MCF 10A (cell line): ENCODE results near the gene PTH1R. TPM values are rescaled to one million over a fixed set of nuclear protein-coding genes. Genes with fewer than 3 reads are reported as not detected.

ENCODE experiments used
- BruUV-seq: library from RNA; stranded (reverse); fragments of 400-500 nt; replicated peaks from 2 replicates; lab custom pipeline; 2021; lab: Mats Ljungman, UMichigan
- CTCF ChIA-PET: fragments of 300-600 bp; sonication (Branson Sonifier 250); formaldehyde crosslinking; extraction: SDS; loops from one replicate; lab custom pipeline; 2021; ENCODE audit warnings: antibody characterized with exemption, inconsistent platforms; lab: Yijun Ruan, JAX
- POLR2A ChIA-PET: fragments of 300-600, 350-650 bp; sonication (Branson Sonifier 250); formaldehyde crosslinking; extraction: SDS; loops from one replicate; lab custom pipeline; 2020; ENCODE audit warnings: antibody characterized with exemption, inconsistent platforms; lab: Yijun Ruan, JAX
- DNase-seq: peaks from one replicate; pipeline ENCODE4 v3.0.0-alpha.2; 2018; ENCODE audit not compliant: unreplicated experiment
- H3K27ac Mint-ChIP-seq: one replicate; pipeline ENCODE4 v1.8.0; 2022; ENCODE audit warnings: mild to moderate bottlenecking, low read depth, mixed read lengths; ENCODE audit not compliant: unreplicated experiment
- H3K27me3 Mint-ChIP-seq: one replicate; pipeline ENCODE4 v1.8.0; 2022; ENCODE audit warnings: mixed read lengths; ENCODE audit not compliant: insufficient read depth, unreplicated experiment
- H3K36me3 Mint-ChIP-seq: one replicate; pipeline ENCODE4 v1.8.0; 2022; ENCODE audit warnings: mild to moderate bottlenecking, moderate library complexity, mixed read lengths; ENCODE audit not compliant: insufficient read depth, unreplicated experiment
- H3K4me1 Mint-ChIP-seq: one replicate; pipeline ENCODE4 v1.8.0; 2022; ENCODE audit warnings: mixed read lengths; ENCODE audit not compliant: insufficient read depth, unreplicated experiment
- H3K4me3 Mint-ChIP-seq: one replicate; pipeline ENCODE4 v1.8.0; 2022; ENCODE audit warnings: mild to moderate bottlenecking, moderate library complexity, mixed read lengths; ENCODE audit not compliant: unreplicated experiment
- H3K9me3 Mint-ChIP-seq: one replicate; pipeline ENCODE4 v1.8.0; 2022; ENCODE audit warnings: mixed read lengths; ENCODE audit not compliant: unreplicated experiment
- CTCF ChIP-seq: fragments of 200-600 bp; IDR thresholded peaks from one replicate; pipeline ENCODE4 v1.8.0; 2022; ENCODE audit warnings: antibody characterized with exemption, mild to moderate bottlenecking; ENCODE audit not compliant: unreplicated experiment
- intact Hi-C: fragments of 100-400 bp; cut with micrococcal nuclease; formaldehyde crosslinking; loops from 2 replicates; pipeline ENCODE4 v1.14.1; 2022
- total RNA-seq: library from RNA; stranded (reverse); gene quantifications from 2 replicates; pipeline ENCODE4 v1.2.3, GENCODE V29; 2022

The PTH1R gene
- total RNA-seq, 1 experiment from 2014 or later, result not detected

- POLR2A ChIA-PET, result interaction anchor here (1.1 kb wide), 1 partner anchor 24 kb away, joined by 3 read pairs; no protein-coding TSS in a partner anchor
- CTCF ChIA-PET, result interaction anchor here (0.6 to 1.8 kb wide), 4 partner anchors 10 to 1154 kb away, joined by 3 to 6 read pairs (median 3); no protein-coding TSS in a partner anchor
- Mint-ChIP-seq H3K4me1 (no peaks in the 10 kb centered on the region), H3K27ac (no peak overlapping the region), H3K4me3 (no peak overlapping the region), H3K27me3 (peaks cover 33% of the 10 kb centered on the region), H3K9me3 (peaks cover 9% of the 10 kb centered on the region), H3K36me3 (no peaks in the 10 kb centered on the region)
- no TSS peak for BruUV-seq
- intact Hi-C loops, result loop anchor here (5.0 kb wide), 1 partner anchor 50 kb away; no protein-coding TSS in a partner anchor
- TF ChIP-seq CTCF, result no peak
- no peak for DNase-seq
Measured at GRCh38 chr3:46846624-46847542, 30.6 kb upstream of the PTH1R start.

DNA sequence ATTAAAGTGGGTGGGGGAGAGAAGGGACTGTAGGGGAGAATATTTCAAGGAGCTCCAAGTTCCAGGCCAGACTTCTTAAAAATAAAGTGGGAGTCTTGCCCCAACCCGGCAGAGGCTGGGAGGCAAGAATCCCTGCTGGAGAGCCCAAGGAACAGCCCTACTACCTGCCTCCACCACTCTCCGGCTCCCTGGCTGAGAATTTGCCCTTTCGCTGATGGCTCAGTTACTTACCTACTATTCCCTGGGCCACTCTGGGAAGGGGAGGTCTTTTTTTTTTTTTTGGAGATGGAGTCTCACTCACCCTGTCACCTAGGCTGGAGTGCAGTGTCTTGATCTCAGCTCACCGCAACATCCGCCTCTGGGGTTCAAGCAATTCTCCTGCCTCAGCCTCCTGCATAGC lies 29.8 kb upstream of the PTH1R start:
- TF ChIP-seq CTCF, result no peak
- Mint-ChIP-seq H3K9me3 (peaks cover 6% of the 10 kb centered on the region), H3K4me1 (no peaks in the 10 kb centered on the region), H3K4me3 (no peak overlapping the region), H3K36me3 (no peaks in the 10 kb centered on the region), H3K27me3 (peaks cover 24% of the 10 kb centered on the region), H3K27ac (no peak overlapping the region)
- CTCF ChIA-PET, result interaction anchor here (0.6 to 1.8 kb wide), 3 partner anchors 9 to 217 kb away, joined by 3 to 6 read pairs (median 3); no protein-coding TSS in a partner anchor
- BruUV-seq, result no TSS peak
- intact Hi-C loops, result loop anchor here (5.0 kb wide), 1 partner anchor 50 kb away; no protein-coding TSS in a partner anchor
- POLR2A ChIA-PET, result no interaction called here
- DNase-seq, result no peak

DNA sequence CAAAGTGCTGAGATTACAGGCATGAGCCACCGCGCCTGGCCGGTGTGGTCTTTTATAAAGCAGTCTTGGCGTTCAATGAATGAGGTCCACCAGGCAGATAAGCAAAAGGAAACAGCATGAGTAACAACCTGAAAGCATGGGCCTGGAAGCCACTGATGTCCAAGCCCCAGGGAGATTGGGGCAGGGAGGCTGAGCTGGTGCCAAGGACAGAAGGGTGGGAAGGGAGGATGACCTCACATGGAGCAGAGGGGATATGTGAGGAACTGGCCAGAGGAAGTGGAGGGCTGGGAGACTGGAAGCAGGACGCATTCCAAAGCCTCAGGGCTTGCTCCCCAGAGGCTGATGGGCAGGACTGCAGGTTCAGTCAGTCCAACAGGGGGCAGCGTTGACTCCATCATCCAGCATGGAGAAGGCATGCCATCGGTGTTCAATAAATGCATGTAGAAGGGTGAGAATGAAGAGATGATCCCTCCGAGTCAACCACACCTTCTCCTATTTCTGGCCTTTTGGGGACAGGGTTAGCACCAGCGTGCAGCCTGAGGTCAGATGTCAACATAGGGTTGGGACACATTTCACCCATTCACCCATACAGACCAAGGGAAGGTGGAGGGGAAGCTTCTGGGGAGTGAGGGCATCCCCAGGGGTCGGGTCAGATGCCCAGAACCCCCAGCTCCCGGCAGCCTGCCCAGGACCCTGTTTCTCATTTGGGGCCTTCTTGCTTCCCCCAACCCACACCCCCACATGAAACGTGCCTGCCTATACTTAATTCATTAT lies 29.1 kb upstream of the PTH1R start:
- no peak overlapping the region for H3K4me3 Mint-ChIP-seq
- peak; percentile 16 for DNase-seq
- no TSS peak for BruUV-seq
- intact Hi-C loops, result loop anchor here (5.0 kb wide), 1 partner anchor 49 kb away; no protein-coding TSS in a partner anchor
- no peak overlapping the region for H3K27ac Mint-ChIP-seq
- H3K4me1 Mint-ChIP-seq, result no peaks in the 10 kb centered on the region
- TF ChIP-seq CTCF, result peak; percentile 27
- peaks cover 17% of the 10 kb centered on the region for H3K27me3 Mint-ChIP-seq
- POLR2A ChIA-PET, result interaction anchor here (0.8 kb wide), 1 partner anchor 78 kb away, joined by 3 read pairs; no protein-coding TSS in a partner anchor
- CTCF ChIA-PET, result interaction anchor here (1.8 kb wide), 1 partner anchor 18 kb away, joined by 6 read pairs; no protein-coding TSS in a partner anchor
- no peaks in the 10 kb centered on the region for H3K36me3 Mint-ChIP-seq
- no peaks in the 10 kb centered on the region for H3K9me3 Mint-ChIP-seq
